GM18861 (cell line): ENCODE measurements around the gene SEPTIN10.
"Not testable (repeated sequence)": the region's sequence is repeated elsewhere in the genome, so short reads cannot be mapped to it uniquely, and the experiment has no call there.

ENCODE experiments used
- ATAC-seq: cut with Tn5 transposase; IDR thresholded peaks from one replicate; pipeline ENCODE4 v1.9.1; 2021; ENCODE audit not compliant: unreplicated experiment

Gene SEPTIN10

GRCh38 chr2:109635426-109636304 is 21.9 kb upstream of the SEPTIN10 start:
- ATAC-seq, result no peak

- ATAC-seq, result no peak
Measured at GRCh38 chr2:109633284-109633961, 19.7 kb upstream of the SEPTIN10 start.

- no peak for ATAC-seq
Measured at GRCh38 chr2:109632158-109632789, 18.5 kb upstream of the SEPTIN10 start.

GRCh38 chr2:109631741-109632140 is 18.0 kb upstream of the SEPTIN10 start:
- no peak for ATAC-seq

GRCh38 chr2:109630441-109631430 is 17.0 kb upstream of the SEPTIN10 start:
- no peak for ATAC-seq

- no peak for ATAC-seq
Measured at GRCh38 chr2:109629867-109630266, 16.1 kb upstream of the SEPTIN10 start.

GRCh38 chr2:109628321-109628720 is 14.6 kb upstream of the SEPTIN10 start:
- not testable (repeated sequence) for ATAC-seq

- no peak for ATAC-seq
Measured at GRCh38 chr2:109624339-109624738, 10.6 kb upstream of the SEPTIN10 start.

- ATAC-seq, result no peak
Measured at GRCh38 chr2:109623923-109624322, 10.2 kb upstream of the SEPTIN10 start.

GRCh38 chr2:109623297-109623696 is 9.5 kb upstream of the SEPTIN10 start:
- ATAC-seq, result no peak

GRCh38 chr2:109619032-109619615 is 5.4 kb upstream of the SEPTIN10 start:
- ATAC-seq, result no peak

- no peak for ATAC-seq
Measured at GRCh38 chr2:109616184-109616583, 2.4 kb upstream of the SEPTIN10 start.

- ATAC-seq, result no peak
Measured at GRCh38 chr2:109615637-109616144, 1.9 kb upstream of the SEPTIN10 start.

GRCh38 chr2:109614715-109615636 is 1.2 kb upstream of the SEPTIN10 start:
- no peak for ATAC-seq

- ATAC-seq, result peak; percentile 24
Measured at GRCh38 chr2:109613081-109613921, 465 bp downstream of the SEPTIN10 start.

- no peak for ATAC-seq
Measured at GRCh38 chr2:109611467-109612095, 2.2 kb downstream of the SEPTIN10 start.

GRCh38 chr2:109609352-109610024 is 4.3 kb downstream of the SEPTIN10 start:
- no peak for ATAC-seq
